IPS DF 19.7 (cell line): Measurements from ENCODE around the gene HSPA1L.

Source experiments
- DNase-seq: peaks from one replicate; pipeline ENCODE4 v3.0.0-alpha.2; 2013; ENCODE audit warnings: low read depth, low spot score

Gene HSPA1L

DNA sequence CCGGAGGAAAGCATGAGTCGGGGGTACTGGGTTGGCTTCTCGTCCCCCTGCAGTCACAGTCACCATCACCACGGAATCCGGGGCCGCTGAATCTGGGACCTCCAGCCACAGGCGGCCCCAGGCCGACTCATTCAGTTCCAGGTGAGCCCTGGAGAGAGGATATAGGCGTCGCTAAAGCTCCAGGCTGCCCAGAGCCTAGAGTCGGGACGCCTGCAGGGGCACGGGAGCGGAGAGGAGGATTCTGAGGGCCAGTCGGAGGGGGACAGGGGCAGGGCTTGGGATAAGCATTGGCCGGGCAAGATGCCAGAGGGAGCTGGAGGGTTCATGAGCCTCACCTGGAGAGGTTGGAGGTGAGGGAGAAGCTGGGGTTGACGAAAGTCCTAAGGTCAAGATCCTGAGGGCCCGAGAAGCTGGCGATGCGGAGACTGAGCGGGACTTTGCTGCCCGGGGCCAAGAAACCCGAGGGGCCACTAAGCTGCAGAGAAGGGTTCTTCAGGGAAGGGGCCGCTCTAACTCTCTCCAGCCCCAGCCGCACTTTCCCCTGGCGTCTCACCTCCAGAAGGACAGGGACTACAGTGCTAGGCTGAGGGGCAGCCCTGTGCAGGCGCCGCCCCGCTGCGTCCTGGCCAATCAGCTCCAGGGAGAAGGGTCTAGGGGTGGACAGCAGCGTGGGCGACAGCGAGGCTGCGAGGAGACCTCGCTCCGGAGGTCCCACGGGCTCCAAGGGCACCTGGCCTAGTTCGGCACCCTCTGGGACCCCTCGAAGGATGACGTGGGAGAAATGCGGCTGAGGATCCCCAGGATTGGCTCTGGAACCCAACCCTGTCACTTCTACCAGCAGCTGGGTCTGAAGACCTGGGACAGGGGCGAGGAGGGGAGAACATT, 48.9 kb downstream of the HSPA1L start:
- no peak for DNase-seq

DNA sequence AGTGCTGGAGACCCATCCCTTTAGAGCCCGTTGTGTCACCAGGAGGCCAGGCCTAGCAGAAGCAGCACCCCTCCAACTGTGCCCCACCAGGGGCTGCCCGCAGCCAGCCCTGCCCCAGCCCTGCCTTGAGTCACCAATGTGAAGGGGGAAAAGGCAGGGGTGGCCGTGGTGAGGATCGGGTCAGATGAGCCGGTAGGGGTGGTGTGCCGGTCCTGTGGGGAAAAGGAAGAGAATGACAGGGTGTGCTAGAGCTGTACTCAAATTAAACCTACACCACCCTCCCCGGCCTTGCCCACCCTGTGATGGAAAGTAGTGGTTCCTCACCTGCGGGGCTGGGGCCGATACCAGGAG, 49.5 kb downstream of the HSPA1L start:
- DNase-seq = no peak

DNA sequence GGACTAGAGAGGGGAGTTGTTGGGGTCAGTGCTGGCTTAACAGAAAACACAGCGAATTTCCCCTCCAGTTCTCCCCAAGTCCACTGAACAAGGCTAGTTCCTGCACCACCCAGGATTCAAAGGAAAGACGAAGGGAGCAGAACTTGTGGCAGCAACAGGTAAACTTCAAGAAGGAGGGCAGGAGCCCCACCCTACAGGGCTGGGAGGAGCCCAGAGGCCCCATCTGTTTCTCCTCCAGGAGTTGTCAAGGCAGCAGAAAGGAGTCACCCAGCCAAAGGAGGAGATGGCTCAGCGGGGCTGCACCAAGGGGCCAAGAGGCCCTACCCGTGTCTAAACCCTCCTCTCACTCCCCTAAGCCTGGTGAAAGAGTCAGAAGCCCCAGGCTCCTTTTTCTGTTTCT, 50.9 kb downstream of the HSPA1L start:
- DNase-seq = no peak

DNA sequence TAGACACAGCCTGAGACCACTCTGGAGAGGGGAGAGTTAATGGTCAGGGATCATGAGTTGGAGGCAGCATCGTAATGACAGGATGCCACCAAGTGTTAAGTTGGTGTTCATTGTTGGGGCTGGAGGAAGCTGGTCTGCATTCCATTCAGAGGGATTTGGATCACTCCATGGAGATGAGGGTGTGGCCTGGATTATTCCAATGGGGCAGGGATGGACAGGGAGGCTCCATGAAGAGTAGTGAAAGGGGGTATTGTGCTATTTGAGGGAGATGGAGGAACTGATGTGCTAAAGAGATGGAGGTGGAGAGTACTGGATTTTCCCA, 51.5 kb downstream of the HSPA1L start:
- no peak for DNase-seq

DNA sequence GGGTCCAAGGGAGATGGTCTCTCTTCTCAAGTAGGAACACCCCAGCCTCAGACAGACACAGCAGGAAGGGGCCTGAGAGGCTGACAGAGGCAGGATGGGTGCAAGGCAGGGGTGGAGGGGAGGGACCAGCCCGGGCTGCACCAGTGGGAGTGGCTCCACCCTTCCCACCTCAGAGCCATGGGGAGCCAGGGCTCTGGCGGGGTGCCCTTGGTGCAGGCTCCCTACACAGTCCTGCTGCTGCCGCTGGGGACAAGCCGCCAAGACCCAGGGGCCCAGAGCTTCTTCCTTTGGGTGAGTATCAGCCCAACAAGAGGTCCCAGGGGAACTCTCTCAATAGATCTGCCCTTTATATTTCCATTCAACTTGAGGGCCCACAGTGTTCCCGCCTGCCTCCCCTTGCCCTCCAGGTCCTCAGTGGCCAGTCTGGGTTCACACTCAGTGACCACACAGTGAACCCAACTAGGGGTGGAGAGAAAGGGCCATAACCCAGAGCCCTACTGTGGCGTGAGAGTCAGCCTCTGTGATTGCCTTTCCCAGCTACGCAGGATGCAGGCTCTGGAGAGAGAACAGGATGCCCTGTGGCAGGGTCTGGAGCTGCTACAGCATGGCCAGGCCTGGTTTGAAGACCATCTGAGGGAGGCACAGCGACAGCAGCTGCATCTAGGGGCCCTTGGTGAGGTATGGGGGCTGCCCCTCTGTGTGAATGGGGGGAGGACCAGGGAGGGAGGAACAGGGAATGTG, 52.0 kb downstream of the HSPA1L start:
- DNase-seq = no peak

DNA sequence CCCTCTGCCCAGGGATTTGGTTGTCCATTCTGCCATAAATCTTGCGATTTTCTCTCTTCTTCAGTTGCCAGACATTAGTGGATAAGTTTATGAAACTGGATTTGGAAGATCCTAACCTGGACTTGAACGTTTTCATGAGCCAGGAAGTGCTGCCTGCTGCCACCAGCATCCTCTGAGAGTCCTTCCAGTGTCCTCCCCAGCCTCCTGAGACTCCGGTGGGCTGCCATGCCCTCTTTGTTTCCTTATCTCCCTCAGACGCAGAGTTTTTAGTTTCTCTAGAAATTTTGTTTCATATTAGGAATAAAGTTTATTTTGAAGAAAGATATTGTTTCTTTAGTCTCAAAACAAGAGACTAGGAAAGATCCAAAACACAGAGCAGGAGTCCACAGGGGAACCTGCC, 52.7 kb downstream of the HSPA1L start, which contains the start of gene SAPCD1:
Gene SAPCD1, plus strand, starts transcription at position 301 of the 400 bp plus-strand sequence. CDS start 399 bp downstream, outside the sequence.
- no peak for DNase-seq

DNA sequence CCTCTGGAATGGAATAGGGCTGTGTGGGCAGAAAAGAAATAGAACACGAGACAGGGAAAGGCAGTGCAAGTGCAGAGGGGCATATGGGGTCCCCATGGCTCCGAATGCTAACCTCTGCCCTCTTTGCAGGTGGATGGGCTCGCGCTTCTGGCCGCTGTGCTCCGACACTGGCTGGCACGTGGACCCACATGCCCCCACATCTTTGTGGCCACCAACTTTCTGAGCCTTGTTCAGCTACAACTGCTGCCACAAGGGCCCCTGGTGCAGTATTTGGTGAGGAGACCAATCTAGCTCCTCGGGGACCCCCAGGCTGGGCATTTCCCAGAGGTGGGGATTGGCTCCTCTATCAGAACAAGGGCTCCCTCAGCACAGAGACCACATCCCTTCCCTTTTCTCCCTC, 53.7 kb downstream of the HSPA1L start:
- no peak for DNase-seq

DNA sequence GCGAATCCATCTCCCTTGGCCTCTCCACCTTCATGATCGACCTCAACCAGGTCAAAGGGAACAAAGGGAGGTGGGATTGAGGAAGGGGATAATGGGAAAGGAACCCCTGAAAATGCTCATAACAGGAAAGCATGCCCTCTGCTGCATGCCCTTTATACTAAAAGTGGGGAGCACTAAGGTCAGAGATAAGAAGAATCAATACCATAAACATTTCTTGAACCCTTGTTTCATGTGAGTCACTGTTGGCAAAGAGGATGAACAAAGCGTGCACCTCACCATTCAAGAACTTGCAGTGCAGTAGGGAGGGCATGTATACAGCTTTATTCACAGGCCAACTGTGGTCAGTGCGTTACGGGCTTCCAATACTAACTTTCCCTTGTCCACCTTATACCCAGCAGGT, 54.3 kb downstream of the HSPA1L start:
- DNase-seq = no peak
